COR-L47 (cell line): ENCODE data around the gene AATK.

Experiments
- DNase-seq: peaks from one replicate; lab custom pipeline; 2025; lab: John Stamatoyannopoulos, UW

AATK gene

GRCh38 chr17:81143200-81143527, 22.9 kb downstream of the AATK start:
- no peak for DNase-seq

- peak; percentile 87 for DNase-seq
Observed at GRCh38 chr17:81142301-81143199, 23.5 kb downstream of the AATK start.

- no peak for DNase-seq
Observed at GRCh38 chr17:81140695-81141094, 25.3 kb downstream of the AATK start.

GRCh38 chr17:81140018-81140417, 26.0 kb downstream of the AATK start:
- no peak for DNase-seq

GRCh38 chr17:81139428-81139827, 26.6 kb downstream of the AATK start:
- DNase-seq: no peak

- no peak for DNase-seq
Observed at GRCh38 chr17:81138500-81138899, 27.5 kb downstream of the AATK start.

- no peak for DNase-seq
Observed at GRCh38 chr17:81138083-81138482, 27.9 kb downstream of the AATK start.

- no peak for DNase-seq
Observed at GRCh38 chr17:81137248-81137647, 28.8 kb downstream of the AATK start.

- DNase-seq: no peak
Observed at GRCh38 chr17:81136366-81136765, 29.7 kb downstream of the AATK start.

GRCh38 chr17:81135505-81136278, 30.3 kb downstream of the AATK start:
- peak; percentile 88 for DNase-seq

- no peak for DNase-seq
Observed at GRCh38 chr17:81134064-81134781, 31.8 kb downstream of the AATK start.

- DNase-seq: no peak
Observed at GRCh38 chr17:81132770-81133723, 33.0 kb downstream of the AATK start.

- DNase-seq: no peak
Observed at GRCh38 chr17:81132197-81132540, 33.9 kb downstream of the AATK start.

- no peak for DNase-seq
Observed at GRCh38 chr17:81131486-81132196, 34.4 kb downstream of the AATK start.

- DNase-seq: no peak
Observed at GRCh38 chr17:81130385-81131361, 35.3 kb downstream of the AATK start.

- DNase-seq: no peak
Observed at GRCh38 chr17:81129711-81130367, 36.2 kb downstream of the AATK start.

- no peak for DNase-seq
Observed at GRCh38 chr17:81129289-81129688, 36.7 kb downstream of the AATK start.

- DNase-seq: no peak
Observed at GRCh38 chr17:81128774-81129173, 37.2 kb downstream of the AATK start.

GRCh38 chr17:81128338-81128737, 37.7 kb downstream of the AATK start:
- no peak for DNase-seq
